Ovary (tissue), 9 donors: ENCODE measurements around the gene GPBP1. TPM values are rescaled to one million over a fixed set of nuclear protein-coding genes. Genes with fewer than 3 reads are reported as not detected.

Experiments used
- DNase-seq, 5 donors: peaks; one replicate each; pipeline ENCODE4 v3.0.0-alpha.2; 2019 to 2020
- H3K27ac ChIP-seq, 2 donors: fragments of 200-600 bp; one replicate each; pipeline versions ENCODE4 v1.5.1 to v1.8.0; 2019 to 2022
- H3K27me3 ChIP-seq: fragments of 200-600 bp; one replicate; pipeline ENCODE4 v1.8.0; 2022
- H3K36me3 ChIP-seq: fragments of 200-600 bp; sonication (generic); one replicate; pipeline ENCODE4 v1.5.1; 2019
- H3K4me1 ChIP-seq: one replicate; pipeline ENCODE4 v1.8.1; 2013; ENCODE audit warnings: mild to moderate bottlenecking, moderate library complexity; ENCODE audit not compliant: insufficient read depth
- H3K4me3 ChIP-seq: fragments of 200-600 bp; sonication (generic); one replicate; pipeline ENCODE4 v1.5.1; 2017
- H3K9me3 ChIP-seq, 2 donors: fragments of 200-600 bp in 1 of 2; sonication (generic) in 1 of 2; one replicate each; pipeline versions ENCODE4 v1.5.1 to v1.8.1; 2013 to 2019; ENCODE audit warnings: mild to moderate bottlenecking in 1 of 2, moderate library complexity in 1 of 2
- EP300 ChIP-seq: sonication (generic); formaldehyde crosslinking; IDR thresholded peaks from one replicate; pipeline ENCODE4 v1.6.1; 2017; ENCODE audit warnings: antibody characterized with exemption
- POLR2A ChIP-seq: fragments of 450-650 bp; IDR thresholded peaks from one replicate; pipeline ENCODE4 v1.6.1; 2017; ENCODE audit warnings: antibody characterized with exemption, mild to moderate bottlenecking, moderate library complexity
- WGBS, 3 donors: extraction: QIAGEN DNeasy Blood & Tissue Kit in 1 of 3; methylation state at CpG; one replicate each; pipeline versions ENCODE4 v1.1.5 to v1.1.7; 2013 to 2017; 5-methylcytosine and 5-hydroxymethylcytosine counted together
- intact Hi-C, 4 donors: fragments of 100-400 bp; cut with DNase I; formaldehyde crosslinking; loops; one replicate each; pipeline versions ENCODE4 v1.11.0 to v1.15.1; 2022 to 2023
- polyA plus RNA-seq, 2 donors: library from polyadenylated mRNA; stranded (reverse); fragments of 200-250 nt in 1 of 2; fragments of 350-450 nt in 1 of 2; fragmentation: Illumina TruSeq in 1 of 2; extraction: RNeasy Lipid Tissue Mini Kit (QIAGEN cat#74804) in 1 of 2; gene quantifications; one replicate each; pipeline ENCODE4 v1.2.3, GENCODE V29; 2013 to 2014
- total RNA-seq, 7 donors: library from RNA; depleted of rRNA in 2 of 7; stranded (reverse); fragments of >200 nt in 2 of 7; fragmentation: NEBNext Ultra II Directional in 3 of 7; extraction: Animal tissue kit (Norgen Biotek cat#: 25700) in 3 of 7; gene quantifications; one replicate each; pipeline versions ENCODE4 v1.1.0 to v1.2.4, GENCODE V29; 2016 to 2023
- TF ChIP-seq, protein P1 (sequence below), 3 donors: fragments of 450-650 bp in 2 of 3; fragments of 200-600 bp in 1 of 3; IDR thresholded peaks; one replicate each; pipeline versions ENCODE4 v1.5.1 to v1.8.0; 2016 to 2022; ENCODE audit warnings: antibody characterized with exemption in 3 of 3, mild to moderate bottlenecking in 1 of 3
- donor health status: DM: no; HTN: no; CAD: no; lungs with moderate emphysema.
- donor health status: DM: no; HTN: no; CAD: no.
- donor health status: Bipolar disorder and iron deficiency.
- donor health status: DM: yes; HTN: yes; CAD: no.
- donor health status: DM: no; HTN: no; CAD: no.
- donor health status: DM: yes; HTN: yes; CAD: no.

GPBP1 gene
- total and polyA plus RNA-seq, 9 donors = 63.7 to 124 (median 93.3) TPM

DNA sequence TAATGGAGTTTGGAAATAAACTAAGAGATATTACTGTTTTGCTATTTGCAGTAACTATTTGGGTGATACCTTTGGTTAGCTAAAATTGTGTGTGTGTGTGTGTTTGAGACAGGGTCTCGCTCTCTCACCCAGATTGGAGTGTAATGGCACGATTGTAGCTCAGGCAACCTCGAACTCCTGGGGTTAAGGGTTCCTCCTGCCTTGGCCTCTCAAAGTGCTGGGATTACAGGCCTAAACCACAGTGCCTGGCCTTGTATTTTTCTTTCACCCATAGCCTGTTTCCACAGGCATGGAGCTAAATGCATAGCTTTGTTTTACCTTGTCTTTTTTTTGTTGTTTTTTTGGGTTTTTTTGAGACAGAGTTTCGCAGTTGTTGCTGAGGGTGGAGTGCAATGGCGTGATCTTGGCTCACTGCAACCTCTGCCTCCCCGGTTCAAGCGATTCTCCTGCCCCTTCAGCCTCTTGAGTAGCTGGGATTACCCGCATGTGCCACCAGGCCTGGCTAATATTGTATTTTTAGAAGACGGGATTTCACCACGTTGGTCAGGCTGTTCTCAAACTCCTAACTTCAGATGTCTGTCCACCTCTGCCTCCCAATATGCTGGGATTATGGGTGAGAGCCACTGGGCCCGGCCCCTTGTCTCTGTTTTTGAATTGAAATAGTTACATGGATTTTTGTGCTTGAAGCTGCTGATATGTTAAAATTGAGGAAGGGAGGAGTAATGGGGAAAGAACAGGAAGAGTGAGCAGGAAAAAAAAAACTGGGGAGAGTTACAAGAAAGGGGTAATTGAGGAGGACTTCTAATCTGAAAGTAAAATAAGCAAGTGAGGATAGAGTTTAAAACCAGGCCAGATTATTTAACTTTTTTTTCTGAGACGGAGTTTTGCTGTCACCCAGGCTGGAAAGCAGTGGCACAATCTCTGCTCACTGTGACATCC, 5.7 kb downstream of the GPBP1 start:
- H3K4me1 ChIP-seq = peaks cover 13% of the 10 kb centered on the region
- 11 to 22% (median 13%) methylated on average over 12 of the region's 12 CpGs for WGBS, 3 donors
- intact Hi-C loops = loop anchor here in 1 of 4 donors (10.0 kb wide), 1 partner anchor 225 kb away; the partner anchor contains the start of gene MIER3
- TF ChIP-seq, protein P1, sequence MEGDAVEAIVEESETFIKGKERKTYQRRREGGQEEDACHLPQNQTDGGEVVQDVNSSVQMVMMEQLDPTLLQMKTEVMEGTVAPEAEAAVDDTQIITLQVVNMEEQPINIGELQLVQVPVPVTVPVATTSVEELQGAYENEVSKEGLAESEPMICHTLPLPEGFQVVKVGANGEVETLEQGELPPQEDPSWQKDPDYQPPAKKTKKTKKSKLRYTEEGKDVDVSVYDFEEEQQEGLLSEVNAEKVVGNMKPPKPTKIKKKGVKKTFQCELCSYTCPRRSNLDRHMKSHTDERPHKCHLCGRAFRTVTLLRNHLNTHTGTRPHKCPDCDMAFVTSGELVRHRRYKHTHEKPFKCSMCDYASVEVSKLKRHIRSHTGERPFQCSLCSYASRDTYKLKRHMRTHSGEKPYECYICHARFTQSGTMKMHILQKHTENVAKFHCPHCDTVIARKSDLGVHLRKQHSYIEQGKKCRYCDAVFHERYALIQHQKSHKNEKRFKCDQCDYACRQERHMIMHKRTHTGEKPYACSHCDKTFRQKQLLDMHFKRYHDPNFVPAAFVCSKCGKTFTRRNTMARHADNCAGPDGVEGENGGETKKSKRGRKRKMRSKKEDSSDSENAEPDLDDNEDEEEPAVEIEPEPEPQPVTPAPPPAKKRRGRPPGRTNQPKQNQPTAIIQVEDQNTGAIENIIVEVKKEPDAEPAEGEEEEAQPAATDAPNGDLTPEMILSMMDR (IDR thresholded peaks at IDR 0.05) = no peak
- TF ChIP-seq POLR2A (no peak), EP300 (no peak)
- DNase-seq = no peak
- H3K27ac ChIP-seq = peak overlapping the region in 1 of 2 donors; percentile 0
- H3K4me3 ChIP-seq = peak overlapping the region; percentile 96
- H3K36me3 ChIP-seq = no peaks in the 10 kb centered on the region
- H3K9me3 ChIP-seq = no peaks in the 10 kb centered on the region
- H3K27me3 ChIP-seq = no peaks in the 10 kb centered on the region

DNA sequence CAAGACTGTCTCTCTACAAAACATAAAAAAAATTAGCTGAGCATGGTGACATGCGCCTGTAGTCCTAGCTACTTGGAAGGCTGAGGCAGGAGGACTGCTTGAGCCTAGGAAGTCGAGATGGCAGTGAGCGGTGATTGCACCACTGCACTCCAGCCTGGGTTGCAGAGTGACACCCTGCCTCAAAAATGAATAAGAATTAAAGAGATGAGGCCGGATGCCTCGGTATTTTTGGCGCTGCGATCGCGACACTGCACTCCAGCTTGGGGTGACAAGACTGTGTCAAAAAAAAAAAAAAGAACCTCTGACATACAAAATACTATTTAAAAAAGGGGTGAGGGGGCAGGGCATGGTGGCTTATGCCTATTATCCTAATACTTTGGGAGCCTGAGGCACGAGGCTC, 7.3 kb downstream of the GPBP1 start:
- no peaks in the 10 kb centered on the region for H3K9me3 ChIP-seq
- H3K27ac ChIP-seq = no peak overlapping the region
- TF ChIP-seq, protein P1 (IDR thresholded peaks at IDR 0.05) = no peak
- TF ChIP-seq EP300 (no peak), POLR2A (no peak)
- H3K36me3 ChIP-seq = no peaks in the 10 kb centered on the region
- H3K4me1 ChIP-seq = peaks cover 17% of the 10 kb centered on the region
- 78 to 86% (median 79%) methylated on average over 10 of the region's 10 CpGs for WGBS, 3 donors
- no peaks in the 10 kb centered on the region for H3K27me3 ChIP-seq
- DNase-seq = no peak
- H3K4me3 ChIP-seq = peak overlapping the region; percentile 4
- intact Hi-C loops = no loop called here

DNA sequence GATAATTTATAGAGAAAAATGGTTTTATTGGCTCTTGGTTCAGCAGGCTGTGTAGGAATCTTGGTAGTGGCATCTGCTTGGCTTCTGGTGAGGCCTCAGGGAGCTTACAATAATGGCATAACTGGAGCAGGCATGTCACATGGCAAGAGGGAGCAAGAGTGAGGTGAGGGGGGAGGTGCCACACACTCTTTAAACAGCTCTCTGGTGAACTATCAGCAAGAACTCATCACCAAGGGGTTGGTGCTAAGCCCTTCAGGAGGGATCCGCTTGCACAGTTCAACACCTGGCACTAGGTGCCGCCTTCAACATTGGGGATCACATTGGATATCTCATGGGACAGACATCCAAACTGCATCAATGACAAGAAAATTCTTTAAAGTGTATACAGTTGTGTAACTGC, 10.5 kb downstream of the GPBP1 start:
- no peak overlapping the region for H3K27ac ChIP-seq
- no peaks in the 10 kb centered on the region for H3K27me3 ChIP-seq
- H3K4me3 ChIP-seq = no peak overlapping the region
- no peaks in the 10 kb centered on the region for H3K36me3 ChIP-seq
- intact Hi-C loops = no loop called here
- no peaks in the 10 kb centered on the region for H3K9me3 ChIP-seq
- 93 to 100% (median 98%) methylated on average over 2 of the region's 2 CpGs for WGBS, 3 donors
- no peak for DNase-seq
- H3K4me1 ChIP-seq = peaks cover 29% of the 10 kb centered on the region
- TF ChIP-seq POLR2A (no peak), EP300 (no peak)
- TF ChIP-seq, protein P1 (IDR thresholded peaks at IDR 0.05) = no peak

DNA sequence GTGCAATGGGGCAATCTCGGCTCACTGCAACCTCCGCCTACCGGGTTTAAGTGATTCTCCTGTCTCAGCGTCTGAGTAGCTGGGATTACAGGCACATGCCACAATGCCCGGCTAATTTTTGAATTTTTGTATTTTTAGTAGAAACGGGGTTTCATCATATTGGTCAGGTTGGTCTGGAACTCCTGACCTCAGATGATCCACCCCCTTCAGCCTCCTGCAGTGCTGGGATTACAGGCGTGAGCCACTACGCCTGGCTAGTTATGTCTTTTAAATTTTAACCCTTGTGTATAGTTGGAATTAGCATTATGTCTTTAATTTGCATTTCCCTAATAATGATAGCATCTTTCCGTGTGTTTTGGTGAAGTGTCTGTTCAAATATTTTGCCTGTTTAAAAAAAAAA, 11.5 kb downstream of the GPBP1 start:
- Histone ChIP-seq H3K4me1 (peaks cover 28% of the 10 kb centered on the region), H3K9me3 (no peaks in the 10 kb centered on the region), H3K27ac (no peak overlapping the region), H3K4me3 (no peak overlapping the region), H3K36me3 (no peaks in the 10 kb centered on the region), H3K27me3 (no peaks in the 10 kb centered on the region)
- intact Hi-C loops = no loop called here
- TF ChIP-seq POLR2A = no peak
- TF ChIP-seq, protein P1 (IDR thresholded peaks at IDR 0.05) = no peak
- TF ChIP-seq EP300 = no peak
- 33 to 41% (median 36%) methylated on average over 9 of the region's 9 CpGs for WGBS, 3 donors
- DNase-seq = no peak
